A172 (cell line): ENCODE measurements around the gene EPX. TPM values are rescaled to one million over a fixed set of nuclear protein-coding genes. Genes with fewer than 3 reads are reported as not detected.

Experiments
- DNase-seq: peaks from one replicate; pipeline ENCODE4 v3.0.0-alpha.2; 2015; ENCODE audit warnings: low spot score
- total RNA-seq: library from RNA; depleted of rRNA; stranded (reverse); fragments of >200 nt; shearing (Covaris generic); gene quantifications from 2 replicates; pipeline ENCODE4 v1.2.3, GENCODE V29; 2014; rRNA removed

The EPX gene
- total RNA-seq, 1 experiment from 2014 or later: not detected

- DNase-seq: no peak
Measured at GRCh38 chr17:58252141-58252540, 59.6 kb downstream of the EPX start.

GRCh38 chr17:58253082-58253481, 60.6 kb downstream of the EPX start:
- no peak for DNase-seq

Other genes starting within 250 kb of the EPX start
- gene CUEDC1, start 237.3 kb upstream of the EPX start, total RNA-seq: 8.0 and 11.6 TPM in 2 replicates
- 43.4 and 50.5 TPM in 2 replicates for gene VEZF1, start 204.5 kb upstream of the EPX start, total RNA-seq
- 501 and 612 TPM in 2 replicates for gene SRSF1, start 185.5 kb upstream of the EPX start, total RNA-seq
- gene DYNLL2, start 109.3 kb upstream of the EPX start, total RNA-seq: 20.7 and 21.0 TPM in 2 replicates
- gene OR4D1, start 44.3 kb upstream of the EPX start, total RNA-seq: not detected in 2 replicates
- not detected in 2 replicates for gene OR4D2, start 25.7 kb upstream of the EPX start, total RNA-seq
- 10.3 and 16.1 TPM in 2 replicates for gene MKS1, start 26.5 kb downstream of the EPX start, total RNA-seq
- not detected in 2 replicates for gene LPO, start 45.9 kb downstream of the EPX start, total RNA-seq
- gene MPO, start 88.2 kb downstream of the EPX start, total RNA-seq: not detected in 2 replicates
- not detected in 2 replicates for gene TSPOAP1, start 136.1 kb downstream of the EPX start, total RNA-seq
- gene SUPT4H1, start 159.5 kb downstream of the EPX start, total RNA-seq: 76.1 and 161 TPM in 2 replicates
- gene RNF43, start 224.8 kb downstream of the EPX start, total RNA-seq: not detected in 2 replicates